Islet of Langerhans (tissue), 1 donor: Measurements from ENCODE around the gene QPCT.

Experiments
- FAIRE-seq: peaks from one replicate; lab custom pipeline; 2011; peaks lifted over from hg19 to GRCh38; lab: Jason Lieb, UNC

Gene QPCT

DNA sequence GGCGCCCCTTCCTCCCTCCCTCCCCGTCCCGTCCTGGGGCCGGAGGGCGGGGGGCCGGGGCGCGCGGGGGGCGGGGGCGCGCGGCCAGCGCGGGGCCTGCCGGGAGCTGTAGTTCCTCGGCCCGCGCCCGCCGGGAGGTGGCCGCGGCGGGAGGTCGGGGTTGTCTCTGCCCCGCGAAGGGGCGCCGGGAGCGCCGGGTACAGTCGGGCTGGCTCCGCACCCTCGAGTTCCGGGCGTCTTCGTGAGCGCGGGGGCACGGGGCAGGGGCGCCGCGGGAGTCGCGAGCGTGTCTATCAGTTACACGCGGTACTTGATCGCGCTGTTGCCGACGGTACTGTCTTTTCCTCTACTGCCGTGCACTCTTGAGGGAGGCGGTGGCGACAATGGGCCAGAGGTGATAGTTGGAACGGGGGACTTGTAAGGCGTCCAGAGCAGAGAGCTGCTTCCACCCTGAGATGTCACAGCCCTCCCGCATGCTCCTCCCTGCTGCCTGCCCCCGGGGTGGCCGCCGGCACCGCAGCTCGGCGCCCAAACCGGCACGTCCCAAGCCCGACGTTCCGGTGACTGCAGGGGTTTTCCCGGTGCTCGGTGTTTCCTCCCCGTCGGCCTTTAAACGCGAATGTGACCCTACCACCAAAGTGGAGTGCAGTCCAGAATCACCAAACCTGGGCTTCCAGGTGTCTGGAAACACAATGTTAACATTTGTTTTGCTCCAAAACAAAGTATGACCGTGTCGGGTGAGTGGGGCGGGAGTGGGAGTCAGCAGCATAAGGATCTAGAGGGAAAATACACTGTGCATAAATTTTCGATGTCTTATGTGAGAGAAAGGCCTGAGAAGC, 19.4 kb upstream of the QPCT start, which contains the start of gene PRKD3:
Gene PRKD3, minus strand, starts transcription at position 48 of the 839 bp plus-strand sequence. CDS start 8,309 bp downstream, outside the sequence.
- no peak for FAIRE-seq

DNA sequence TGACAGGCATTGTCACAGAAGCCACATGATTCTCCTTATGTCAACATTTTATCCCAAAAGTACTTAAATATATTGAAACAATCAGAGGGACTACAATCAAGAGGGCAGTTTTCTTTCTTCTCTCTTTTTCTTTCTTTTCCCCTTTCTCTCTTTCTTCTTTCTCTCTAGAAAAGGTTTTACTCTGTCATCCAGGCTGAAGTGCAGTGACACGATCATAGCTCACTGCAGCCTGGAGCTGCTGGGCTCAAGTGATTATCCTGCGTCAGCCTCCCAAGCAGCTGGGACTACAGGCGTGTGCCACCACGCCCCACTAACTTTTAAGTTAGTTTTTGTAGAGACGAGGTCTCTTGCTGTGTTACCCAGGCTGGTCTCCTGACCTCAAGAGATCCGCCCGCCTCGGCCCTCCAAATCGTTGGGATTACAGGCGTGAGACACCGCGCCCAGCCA, 18.8 kb upstream of the QPCT start:
- no peak for FAIRE-seq

DNA sequence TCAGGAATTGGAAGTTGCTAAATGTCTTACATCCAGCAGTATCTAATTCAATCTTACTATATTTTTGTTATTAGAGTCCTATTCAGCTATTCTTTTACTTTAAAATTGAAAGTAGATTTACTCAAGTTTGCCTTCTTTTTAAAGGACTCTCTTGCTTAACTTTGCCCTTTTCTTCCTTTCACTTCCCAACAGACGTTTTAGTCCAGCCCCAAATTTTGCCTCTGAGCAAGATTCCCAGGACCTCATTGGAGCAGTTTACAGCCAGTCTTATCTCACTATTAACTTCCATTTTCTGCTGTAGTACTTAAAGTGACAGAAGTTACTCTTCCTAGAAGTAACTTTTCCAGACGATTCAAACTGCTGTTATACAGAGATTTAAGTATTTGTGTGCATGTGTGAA, 18.1 kb upstream of the QPCT start:
- FAIRE-seq = peak; percentile 36

DNA sequence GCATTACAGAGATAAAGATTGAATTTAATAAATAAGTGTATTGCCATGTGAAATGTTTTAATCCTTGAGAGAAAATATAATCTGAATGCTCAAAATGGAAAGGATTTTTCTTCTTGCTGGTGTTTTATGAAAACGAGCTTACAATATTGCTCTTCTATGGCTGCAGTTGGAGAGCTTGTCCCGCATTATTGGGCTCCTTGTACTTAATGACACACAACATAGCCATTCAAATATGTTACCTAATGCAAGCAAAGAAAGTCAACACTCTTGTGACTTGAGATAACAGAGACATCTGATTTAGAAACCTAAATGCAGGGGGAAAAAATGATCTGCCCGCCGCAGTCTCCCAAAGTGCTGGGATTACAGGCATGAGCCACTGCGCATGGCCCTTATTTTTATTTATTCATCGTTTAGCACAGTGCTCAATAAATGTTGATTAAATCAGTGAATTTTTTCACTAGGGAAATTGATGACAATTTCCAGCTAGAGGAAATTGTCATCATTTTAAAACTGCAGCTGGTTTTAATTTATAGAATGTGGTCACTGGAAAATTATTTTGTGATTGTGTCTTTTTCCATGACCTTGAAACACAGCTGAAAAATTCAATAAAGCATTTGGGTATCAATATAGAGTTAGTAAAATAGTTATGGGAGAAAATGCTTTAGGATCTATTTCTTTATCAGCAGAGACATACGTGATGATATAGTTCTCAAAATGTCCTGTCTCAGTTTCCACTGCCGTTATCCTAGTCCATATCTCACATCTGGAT, 17.4 kb upstream of the QPCT start:
- FAIRE-seq = no peak

DNA sequence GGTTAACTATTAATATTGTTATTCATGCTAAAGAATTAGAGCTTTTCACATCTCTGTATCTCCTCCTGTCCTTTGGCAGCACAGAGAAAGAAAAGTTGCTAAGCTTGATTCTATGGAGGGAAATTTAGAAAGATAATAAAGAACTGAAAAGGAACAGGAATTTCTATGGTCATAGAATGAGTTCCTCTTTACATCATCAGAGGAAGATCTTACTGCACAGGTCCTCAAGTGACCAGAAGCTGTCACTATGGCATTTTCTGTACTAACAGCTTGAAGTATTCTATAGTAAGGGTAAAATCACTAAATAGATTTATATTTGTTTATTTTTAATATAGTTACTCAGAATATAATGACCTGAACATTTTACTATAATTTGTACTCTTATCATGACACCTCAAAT, 13.7 kb upstream of the QPCT start:
- no peak for FAIRE-seq

DNA sequence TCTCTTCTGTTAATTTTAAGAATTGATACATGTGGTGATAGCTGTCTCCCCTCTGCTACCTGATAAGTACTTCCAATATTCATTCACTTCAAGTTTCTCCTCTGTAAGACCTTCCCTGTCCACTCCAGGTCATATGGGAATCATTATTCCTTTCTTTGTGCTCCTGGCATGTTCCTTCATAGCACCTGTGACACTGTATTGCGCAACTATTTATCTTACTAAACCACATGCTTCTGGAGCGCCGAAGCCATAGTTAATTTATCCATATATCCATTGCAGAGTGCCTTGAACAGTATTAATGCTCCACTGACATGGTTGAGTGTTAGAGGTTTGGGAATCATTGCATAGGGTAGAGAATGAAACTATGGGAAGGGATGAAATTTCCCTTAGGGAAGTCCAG, 11.9 kb upstream of the QPCT start:
- FAIRE-seq = no peak

DNA sequence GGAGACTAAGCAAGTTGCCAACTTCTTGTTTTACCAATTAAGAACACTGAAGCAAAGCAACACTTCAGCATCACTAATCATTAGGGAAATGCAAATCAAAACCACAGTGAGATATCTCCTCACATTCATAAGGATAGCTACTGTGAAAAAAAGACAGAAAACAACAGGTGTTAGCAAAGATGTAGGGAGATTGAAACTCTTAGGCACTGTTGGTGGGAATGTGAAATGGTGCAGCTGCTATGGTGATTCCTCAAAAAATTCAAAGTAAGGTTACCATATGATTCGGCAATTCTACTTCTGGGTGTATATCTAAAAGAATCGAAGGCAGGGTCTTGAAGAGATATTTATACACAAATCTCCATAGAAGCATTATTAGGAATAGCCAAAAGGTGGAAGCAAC, 11.2 kb upstream of the QPCT start:
- FAIRE-seq = no peak

DNA sequence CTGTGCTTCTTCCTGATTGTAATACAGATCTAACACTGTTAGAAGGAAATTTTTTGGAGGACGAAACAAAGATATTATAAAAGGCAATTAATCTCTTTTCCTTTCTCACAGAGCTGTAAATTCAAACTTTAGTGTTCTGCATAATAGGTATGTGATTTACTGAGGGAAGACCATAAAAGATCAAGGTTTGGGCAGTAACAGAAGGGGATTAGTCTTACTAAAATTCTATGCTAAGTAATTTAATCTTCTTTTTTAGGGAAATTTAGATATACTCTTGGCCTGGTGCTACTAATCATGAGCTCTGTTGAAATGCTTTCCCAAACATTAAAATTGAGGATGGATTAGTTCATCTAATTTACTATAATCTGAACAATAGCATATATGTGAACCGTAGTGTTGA, 8.8 kb upstream of the QPCT start:
- FAIRE-seq = no peak

DNA sequence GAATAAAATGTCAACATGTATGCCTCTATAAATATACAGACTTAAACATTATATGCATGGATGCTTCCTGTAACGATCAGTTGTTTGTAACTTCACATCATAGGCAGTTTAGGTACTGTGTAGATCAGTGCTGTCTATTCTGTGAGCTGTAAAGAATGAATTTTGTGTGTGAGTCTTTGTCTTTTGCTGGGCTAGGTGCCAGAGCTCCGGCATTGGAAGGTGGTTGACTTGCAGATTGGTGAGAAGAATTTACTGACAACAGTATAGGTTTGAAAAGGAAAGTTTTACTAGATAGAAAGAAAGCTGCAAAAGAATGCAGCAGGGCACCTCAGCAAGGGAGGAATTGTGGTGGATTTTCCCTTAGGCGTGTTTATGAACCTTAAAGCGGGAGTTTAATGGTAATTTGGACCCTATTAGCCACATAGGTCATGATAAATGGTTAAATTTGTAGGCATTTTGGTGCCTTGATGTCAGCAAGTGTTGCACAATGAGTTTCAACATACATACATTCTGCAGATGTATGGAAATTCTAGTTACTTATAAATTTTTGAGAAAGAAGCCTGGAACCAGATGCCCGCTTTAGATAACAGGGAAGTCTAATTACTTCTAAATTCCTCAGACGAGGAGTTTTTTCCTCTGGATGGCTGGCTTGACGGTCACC, 6.7 kb upstream of the QPCT start:
- FAIRE-seq = no peak

DNA sequence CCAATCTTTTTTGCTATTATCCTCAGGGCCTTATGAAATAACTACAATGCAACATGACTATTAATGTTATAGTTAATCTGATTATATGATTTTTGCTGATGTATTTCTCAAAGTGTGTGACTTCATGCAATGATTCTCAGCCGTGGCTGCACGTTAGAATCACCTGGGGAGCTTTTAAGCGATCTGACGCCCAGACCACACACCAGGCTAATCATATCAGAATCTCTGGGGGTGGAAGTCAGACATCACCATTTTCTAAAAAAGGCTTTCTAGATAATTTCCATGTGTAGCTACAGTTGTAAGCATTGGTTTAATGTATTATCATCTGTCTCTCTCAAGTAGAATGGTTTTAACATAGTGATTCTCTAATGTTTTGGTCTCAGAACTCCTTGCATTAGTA, 5.5 kb upstream of the QPCT start:
- peak; percentile 68 for FAIRE-seq

DNA sequence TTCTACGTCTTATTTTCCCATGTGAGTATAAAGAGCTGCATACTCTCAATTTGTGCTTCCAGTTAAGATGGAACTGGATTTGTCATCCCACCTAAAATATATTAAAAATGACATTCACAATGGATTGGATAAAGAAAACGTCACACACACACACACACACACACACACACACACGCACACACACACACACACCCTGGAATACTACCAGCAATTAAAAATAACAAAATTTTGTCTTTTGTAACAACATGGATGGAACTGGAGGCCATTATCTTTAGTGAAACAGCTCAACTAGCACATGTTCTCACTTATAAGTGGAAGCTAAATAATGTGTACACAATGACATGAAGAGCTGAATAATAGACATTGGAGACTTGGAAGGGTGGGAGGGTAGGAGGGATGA, 3.8 kb upstream of the QPCT start:
- no peak for FAIRE-seq

DNA sequence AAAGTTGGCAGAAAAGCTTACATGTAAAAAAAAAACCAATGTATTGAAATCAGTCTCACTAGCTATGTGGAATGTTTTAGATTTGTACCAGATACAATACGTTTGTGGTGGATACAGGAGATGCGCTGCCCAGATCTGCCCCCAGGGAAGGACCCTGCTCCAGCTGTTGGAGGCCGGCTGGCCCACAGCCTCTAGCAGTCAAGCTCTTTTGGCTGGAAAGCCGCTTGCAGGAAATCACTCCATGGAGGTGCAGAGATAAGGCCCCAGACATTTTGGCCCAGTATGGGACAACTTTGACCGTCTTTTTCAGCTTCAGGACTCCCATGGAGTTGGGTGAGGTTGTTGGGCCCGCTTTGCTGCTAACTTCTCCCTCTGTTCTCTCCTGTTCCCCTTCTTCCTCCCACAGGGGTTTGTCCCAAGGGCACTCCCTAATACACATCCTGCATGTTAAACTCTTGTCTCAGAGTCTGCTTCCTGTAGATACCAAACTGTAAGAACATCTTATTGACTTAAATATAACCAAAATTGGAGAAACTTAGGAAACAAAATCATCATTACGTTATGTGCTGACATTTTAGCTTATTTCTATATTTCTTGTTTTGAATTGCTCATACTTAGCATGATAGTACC, 1.7 kb upstream of the QPCT start:
- FAIRE-seq = no peak

DNA sequence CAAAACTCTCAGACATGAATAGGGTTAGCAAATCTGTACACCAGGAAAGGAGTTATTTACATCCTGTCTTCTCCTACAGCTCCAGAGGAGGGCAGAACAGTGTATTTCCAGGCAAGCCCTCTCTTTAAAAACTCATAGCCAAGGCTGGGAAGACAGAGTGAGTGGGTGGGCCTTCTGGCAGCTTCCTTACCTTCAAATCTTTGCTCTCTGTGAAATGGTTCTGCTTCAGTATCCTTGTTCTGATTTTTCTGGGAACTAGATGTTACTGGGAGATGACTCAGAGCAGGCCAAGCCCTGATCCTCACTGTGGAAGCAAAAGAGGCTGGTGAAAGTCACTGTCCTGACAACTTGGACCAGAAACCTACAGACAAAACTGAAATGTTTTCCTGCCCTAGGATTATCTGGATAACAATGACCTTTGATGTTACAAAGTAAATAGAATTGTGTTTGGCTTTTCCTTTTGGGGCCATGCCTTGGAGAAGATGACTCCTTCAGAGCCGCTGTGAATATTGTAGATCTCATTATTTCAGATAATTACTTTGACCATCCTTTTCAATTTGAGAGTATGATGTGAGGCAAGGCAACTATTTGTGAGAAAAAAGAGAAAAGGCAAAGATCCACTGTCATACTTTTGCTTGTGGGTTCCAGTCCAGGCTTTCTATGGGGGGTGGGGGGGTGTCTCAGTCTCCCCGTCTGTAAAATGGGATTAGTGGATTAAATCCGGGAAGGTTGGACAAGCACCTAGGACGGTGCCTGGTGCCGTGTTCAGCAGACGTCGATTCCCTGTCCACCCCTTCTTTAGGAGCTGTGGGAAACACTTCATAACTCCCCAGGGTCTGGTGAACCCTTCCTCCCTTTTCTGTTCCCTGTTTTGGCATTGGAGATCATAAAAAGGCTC, 644 bp upstream of the QPCT start:
- peak; percentile 85 for FAIRE-seq

DNA sequence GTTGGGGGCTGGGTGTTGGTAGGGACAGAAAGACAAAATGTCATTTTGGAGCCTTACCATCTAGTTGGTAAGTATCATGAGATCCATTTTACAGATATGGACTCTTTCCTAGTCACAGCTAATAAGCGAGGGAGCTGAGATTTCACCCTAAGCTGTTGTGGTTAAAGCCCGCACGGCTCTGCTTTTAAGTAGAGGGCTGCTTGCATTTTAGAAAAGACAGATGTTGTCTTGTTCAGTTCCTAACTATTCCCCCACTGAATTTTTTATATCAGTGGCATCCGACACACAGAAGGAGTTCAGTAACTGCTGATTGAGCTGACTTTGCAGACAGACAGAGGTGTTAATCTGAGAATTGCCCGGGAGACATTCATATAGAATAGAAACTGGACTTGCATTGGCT, 3.7 kb downstream of the QPCT start:
- no peak for FAIRE-seq

DNA sequence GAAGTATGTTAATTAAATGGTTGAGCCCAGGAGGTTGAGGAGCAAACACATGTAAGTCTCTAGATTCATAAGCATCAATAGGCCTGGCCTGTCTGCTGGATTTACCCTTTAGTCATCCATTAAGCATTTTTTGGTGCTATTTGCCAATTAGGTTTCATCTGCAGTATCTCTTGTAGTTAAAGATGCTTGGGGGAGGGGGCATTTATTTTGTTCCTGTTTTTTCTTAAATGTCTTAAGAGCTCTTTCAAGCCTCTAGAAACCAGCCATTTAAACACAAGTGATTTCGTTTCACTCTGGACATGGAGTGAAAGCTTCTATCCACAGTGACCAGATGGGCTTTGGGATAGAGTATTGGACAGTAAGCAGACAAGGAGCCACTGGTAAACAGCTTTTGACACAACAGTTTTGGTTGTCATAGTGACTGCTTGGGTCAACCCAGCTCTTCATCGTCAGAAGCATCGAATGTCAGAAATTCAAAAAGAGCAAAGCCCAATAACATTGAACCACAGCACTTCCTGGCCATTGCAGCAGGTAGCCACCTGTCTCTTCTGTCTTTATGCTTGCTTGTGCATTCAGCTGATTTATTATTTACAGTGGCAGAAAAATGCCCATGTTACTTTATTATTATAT, 4.9 kb downstream of the QPCT start:
- FAIRE-seq = peak; percentile 72

DNA sequence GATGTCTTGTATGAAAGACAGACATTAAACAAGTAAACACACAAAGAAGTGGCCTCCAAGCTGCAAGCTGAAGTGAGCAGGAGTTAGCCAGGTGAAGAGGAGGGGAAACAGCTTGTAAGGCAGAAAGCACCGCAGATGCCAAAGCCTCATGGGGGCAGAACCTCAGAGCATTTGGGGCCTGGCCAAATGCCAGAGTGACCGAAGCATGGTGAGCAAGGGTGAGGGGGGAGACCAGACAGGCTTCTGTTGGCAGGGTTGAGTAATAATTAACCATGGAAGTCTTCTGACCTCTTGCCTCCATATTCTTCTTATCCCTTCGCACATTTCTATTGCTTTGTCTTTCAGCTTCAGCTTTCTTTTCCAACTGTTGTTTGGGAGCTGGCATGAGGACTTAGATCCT, 5.6 kb downstream of the QPCT start:
- FAIRE-seq = peak; percentile 74

DNA sequence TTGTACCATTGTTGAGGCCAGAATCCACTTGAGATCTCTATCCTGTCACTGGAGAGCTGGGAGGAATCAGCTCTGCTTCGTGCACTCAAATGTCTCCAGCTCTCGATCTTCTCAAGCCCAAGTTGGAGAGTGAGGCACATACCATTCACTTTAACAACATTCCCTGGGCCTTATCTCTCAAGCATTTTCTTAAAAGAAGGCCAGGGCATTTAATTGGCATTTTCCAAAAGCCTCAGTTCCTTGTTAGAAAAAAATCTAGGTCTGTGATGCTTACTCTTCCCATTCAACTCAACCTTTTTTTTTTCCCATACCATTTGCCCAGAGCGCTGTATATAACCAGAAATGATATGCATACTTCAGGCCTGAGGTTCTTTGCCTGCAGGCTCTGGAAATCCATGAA, 10.1 kb downstream of the QPCT start:
- FAIRE-seq = no peak

DNA sequence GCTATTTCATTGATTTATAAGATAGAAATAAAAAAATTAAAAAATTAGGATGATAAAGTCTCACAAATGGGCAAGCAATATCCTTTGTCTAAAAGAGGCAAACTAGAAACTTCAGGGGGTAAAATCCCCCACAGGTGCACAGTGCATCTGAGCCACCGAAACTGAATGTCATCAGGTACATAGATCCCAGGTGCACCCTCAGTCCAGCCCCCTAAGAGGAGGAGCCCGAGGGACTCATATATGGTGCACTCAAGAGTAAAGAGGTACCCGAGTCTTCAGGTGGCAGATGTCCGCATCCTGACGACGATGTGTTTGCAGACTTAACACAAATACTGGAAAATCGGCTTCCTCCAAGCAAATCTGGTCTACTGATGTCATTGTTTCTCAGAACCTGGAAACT, 11.3 kb downstream of the QPCT start:
- FAIRE-seq = peak; percentile 51

DNA sequence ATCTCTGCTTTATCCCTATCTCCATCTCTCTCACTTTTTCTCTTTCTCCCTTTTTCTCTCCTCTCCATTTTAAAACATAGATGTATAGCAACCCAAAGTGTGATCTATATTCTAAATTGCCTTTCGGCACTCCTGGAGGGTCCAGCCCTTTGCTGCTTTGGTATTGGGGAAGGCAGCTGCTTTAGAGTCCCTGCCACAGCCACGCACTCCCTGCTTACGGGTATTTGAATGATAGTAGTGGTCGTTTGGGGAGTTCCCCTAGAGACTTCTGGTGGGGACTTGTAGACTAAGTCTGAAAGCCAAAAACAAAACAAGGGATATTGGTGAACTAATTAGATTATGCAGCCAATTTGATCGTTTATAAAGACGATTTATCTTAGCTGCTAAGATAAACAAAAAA, 11.9 kb downstream of the QPCT start:
- no peak for FAIRE-seq

DNA sequence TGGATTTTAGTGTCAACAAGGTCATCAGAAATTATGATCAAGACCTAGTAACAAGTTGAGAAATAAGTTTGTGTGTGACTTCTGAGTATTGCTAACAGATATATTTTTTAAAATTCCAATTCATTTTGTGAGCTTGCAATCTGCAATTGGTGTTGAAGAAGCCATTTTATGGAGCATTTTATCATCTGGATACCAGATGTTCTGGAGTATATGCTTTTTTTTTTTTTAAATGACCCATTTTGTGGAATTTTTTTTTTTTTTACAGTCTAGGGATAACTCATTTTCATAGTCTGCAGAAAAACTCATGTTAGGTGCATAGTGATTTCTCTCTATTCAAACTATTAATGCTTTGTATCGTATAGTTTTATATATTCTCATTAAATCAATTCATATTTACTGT, 12.6 kb downstream of the QPCT start:
- no peak for FAIRE-seq

DNA sequence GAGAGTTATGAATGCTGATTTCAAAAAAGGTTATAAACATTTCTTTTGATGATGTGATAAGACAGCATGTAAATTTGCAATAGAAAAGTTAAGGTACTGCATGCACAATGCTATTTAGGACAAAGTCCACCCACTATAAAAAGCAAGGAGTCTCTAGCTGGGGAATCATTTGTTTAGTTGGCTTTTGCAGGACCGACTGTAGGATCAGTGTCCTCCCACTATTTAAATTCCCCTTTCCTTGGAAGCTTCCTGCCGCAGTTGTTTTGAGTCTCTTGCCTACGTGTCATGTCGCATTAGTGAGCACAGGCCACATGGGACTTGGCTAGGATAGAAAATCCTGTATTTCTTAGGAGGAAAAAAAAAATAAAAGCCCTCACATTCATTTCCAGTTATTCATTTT, 13.1 kb downstream of the QPCT start:
- no peak for FAIRE-seq
